Measurements from ENCODE around the gene LRRC36. TPM values are rescaled to one million over a fixed set of nuclear protein-coding genes. Genes with fewer than 3 reads are reported as not detected.

LRRC36 gene
- total RNA-seq, 6 experiments from 2014 or later, result not detected

- Histone ChIP-seq H3K27me3 (no peaks in the 10 kb centered on the region), H3K4me1 (no peaks in the 10 kb centered on the region), H3K27ac (no peak overlapping the region), H3K9me3 (no peaks in the 10 kb centered on the region), H3K36me3 (no peaks in the 10 kb centered on the region), H3K4me3 (no peak overlapping the region)
- ATAC-seq (no peak), DNase-seq (no peak)
- 100% methylated on average over 2 of the region's 10 CpGs for WGBS (ENCODE audit: insufficient coverage, low coverage, low lambda C conversion rate, missing lambda C conversion rate)
- no peak for TF ChIP-seq CTCF (IDR thresholded peaks at IDR 0.05)
- no peak for TF ChIP-seq POLR2A (IDR thresholded peaks at IDR 0.05)
- intact Hi-C loops (cut with DNase I), result no loop called here
Observed at GRCh38 chr16:67282447-67282805, 44.2 kb upstream of the LRRC36 start.

DNA sequence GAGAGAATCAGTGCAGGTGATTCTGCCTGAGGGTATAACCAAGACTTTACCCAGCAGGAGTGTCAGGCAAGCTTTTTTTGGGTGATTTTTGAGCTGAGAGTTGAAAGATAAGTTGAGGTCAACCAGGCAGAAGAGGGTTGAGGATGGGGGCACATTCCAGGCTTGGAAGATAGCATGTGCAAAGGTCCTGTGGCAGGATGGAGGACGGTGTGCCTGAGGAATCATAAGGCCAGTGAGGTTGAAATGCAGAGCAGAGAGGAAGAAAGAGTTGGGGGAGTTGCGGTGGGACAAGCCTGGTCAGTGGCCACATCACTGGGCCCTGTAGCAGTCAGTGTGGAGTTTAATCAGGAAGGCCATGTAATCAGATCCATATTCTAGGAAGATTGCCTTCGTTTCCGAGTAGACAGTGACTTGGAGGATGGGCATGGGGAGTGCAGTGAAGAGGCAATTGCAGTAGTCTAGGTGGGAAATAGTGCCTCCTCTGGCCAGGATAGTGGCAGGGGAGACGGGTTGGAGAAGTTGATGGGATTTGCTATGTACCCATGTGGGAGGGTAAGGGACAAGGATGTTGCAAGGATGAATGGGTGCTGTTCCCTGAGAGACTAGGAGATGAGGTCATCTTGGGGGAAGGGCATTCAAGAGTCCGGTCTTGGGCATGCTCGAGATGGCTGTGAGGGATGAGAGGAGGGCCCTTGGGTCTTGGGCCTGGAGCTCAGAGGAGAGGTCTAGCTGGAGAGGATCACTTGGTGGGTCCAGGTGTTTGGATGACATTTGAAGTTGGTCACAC lies 43.4 kb upstream of the LRRC36 start:
- H3K4me3 ChIP-seq, result no peak overlapping the region
- ATAC-seq (no peak), DNase-seq (no peak)
- TF ChIP-seq POLR2A (IDR thresholded peaks at IDR 0.05) (no peak), CTCF (IDR thresholded peaks at IDR 0.05) (no peak)
- H3K9me3 ChIP-seq, result no peaks in the 10 kb centered on the region
- intact Hi-C loops (cut with DNase I), result no loop called here
- WGBS (ENCODE audit: insufficient coverage, low coverage, low lambda C conversion rate, missing lambda C conversion rate), result 85% methylated on average over 5 of the region's 7 CpGs
- no peaks in the 10 kb centered on the region for H3K27me3 ChIP-seq
- H3K27ac ChIP-seq, result no peak overlapping the region
- no peaks in the 10 kb centered on the region for H3K36me3 ChIP-seq
- no peaks in the 10 kb centered on the region for H3K4me1 ChIP-seq

DNA sequence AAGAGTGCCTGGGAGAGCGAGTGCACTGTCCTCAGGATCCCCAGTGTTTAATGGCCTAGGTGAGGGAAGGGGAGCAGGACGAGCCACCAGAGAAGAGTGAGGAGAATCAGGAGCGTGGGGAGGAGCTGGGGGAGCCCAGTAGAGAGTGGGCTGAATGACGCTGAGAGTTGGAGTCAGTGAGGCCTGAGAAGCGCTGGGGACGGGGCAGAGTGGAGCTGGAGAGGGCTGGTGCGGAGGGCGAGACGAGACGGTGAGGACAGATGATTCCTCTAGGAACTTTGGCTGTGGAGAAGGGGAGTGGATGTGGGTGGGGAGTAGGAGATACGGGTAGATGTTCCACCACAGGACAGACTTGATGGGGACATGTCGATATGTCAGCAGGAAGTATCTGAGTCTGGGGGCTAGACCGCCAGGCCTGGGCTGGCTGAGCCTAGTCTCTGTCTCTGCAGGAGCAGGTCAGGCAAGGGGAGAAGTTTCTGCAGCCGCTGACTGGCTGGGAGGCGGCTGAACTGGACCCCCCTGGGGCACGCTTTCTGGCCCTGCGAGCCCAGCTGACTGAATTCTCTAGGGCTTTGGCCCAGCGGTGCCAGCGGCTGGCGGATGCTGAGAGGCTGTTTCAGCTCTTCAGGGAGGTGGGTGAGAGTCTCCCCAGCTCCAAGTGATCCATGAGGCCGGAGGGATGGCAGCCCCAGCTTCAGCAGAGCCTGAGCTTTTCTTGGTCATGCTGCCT lies 42.6 kb upstream of the LRRC36 start:
- no peak for ATAC-seq
- intact Hi-C loops (cut with DNase I), result no loop called here

More for the DNA sequence above, 42.6 kb upstream of the LRRC36 start:
- H3K4me1 ChIP-seq, result no peaks in the 10 kb centered on the region
- WGBS (ENCODE audit: insufficient coverage, low coverage, low lambda C conversion rate, missing lambda C conversion rate), result 82% methylated on average over 10 of the region's 21 CpGs
- no peaks in the 10 kb centered on the region for H3K9me3 ChIP-seq
- DNase-seq, result no peak
- no peaks in the 10 kb centered on the region for H3K36me3 ChIP-seq
- no peak overlapping the region for H3K4me3 ChIP-seq
- H3K27ac ChIP-seq, result no peak overlapping the region
- TF ChIP-seq POLR2A (IDR thresholded peaks at IDR 0.05), result no peak
- no peak for TF ChIP-seq CTCF (IDR thresholded peaks at IDR 0.05)
- H3K27me3 ChIP-seq, result no peaks in the 10 kb centered on the region

Measured in right lobe of liver (tissue), 6 donors.